GM12878 (cell line): Measurements from ENCODE around the gene AGAP3. TPM values are rescaled to one million over a fixed set of nuclear protein-coding genes. Genes with fewer than 3 reads are reported as not detected.

ENCODE experiments used
- BMI1 ChIP-seq: fragments of 450-650 bp; IDR thresholded peaks from 2 replicates; pipeline ENCODE4 v1.6.1; 2016; ENCODE audit warnings: mild to moderate bottlenecking, moderate library complexity, borderline replicate concordance
- BRCA1 ChIP-seq: IDR thresholded peaks from 2 replicates; pipeline ENCODE4 v1.6.1; 2011; ENCODE audit warnings: low read depth, low read length, improper control_type of control experiment
- CBFB ChIP-seq: IDR thresholded peaks from 2 replicates; pipeline ENCODE4 v1.6.1; 2016; ENCODE audit warnings: antibody characterized with exemption, low read depth
- CBX3 ChIP-seq: fragments of 200-600 bp; sonication (generic); IDR thresholded peaks from 2 replicates; pipeline ENCODE4 v1.6.1; 2016; ENCODE audit warnings: low read depth, borderline replicate concordance
- FOS ChIP-seq: IDR thresholded peaks from 3 replicates; pipeline ENCODE4 v1.6.1; 2011; ENCODE audit warnings: borderline replicate concordance; ENCODE audit not compliant: insufficient read length; ENCODE audit errors: extremely low read depth
- FOXK2 ChIP-seq: fragments of 450-650 bp; IDR thresholded peaks from 2 replicates; pipeline ENCODE4 v1.6.1; 2017; ENCODE audit warnings: mild to moderate bottlenecking, moderate library complexity
- GABPA ChIP-seq: IDR thresholded peaks from 2 replicates; pipeline ENCODE4 v1.6.1; 2014; ENCODE audit warnings: antibody characterized with exemption, low read depth, mild to moderate bottlenecking, inconsistent platforms
- MEF2A ChIP-seq: IDR thresholded peaks from 2 replicates; pipeline ENCODE4 v1.6.1; 2011; ENCODE audit warnings: low read depth, mild to moderate bottlenecking, low read length, moderate library complexity; ENCODE audit not compliant: insufficient read depth
- NRF1 ChIP-seq: conservative IDR thresholded peaks from 2 replicates; pipeline ENCODE4 v1.6.1; 2011; ENCODE audit warnings: mild to moderate bottlenecking, low read depth, low read length, improper control_type of control experiment
- PML ChIP-seq: IDR thresholded peaks from 2 replicates; pipeline ENCODE4 v1.6.1; 2012; ENCODE audit warnings: low read length, inconsistent platforms
- RAD51 ChIP-seq: fragments of 450-650 bp; IDR thresholded peaks from 2 replicates; pipeline ENCODE4 v1.6.1; 2016; ENCODE audit warnings: moderate library complexity, mild to moderate bottlenecking, inconsistent platforms
- RBBP5 ChIP-seq: fragments of 200-600 bp; sonication (generic); conservative IDR thresholded peaks from 2 replicates; pipeline ENCODE4 v1.6.1; 2016
- RFX5 ChIP-seq: IDR thresholded peaks from 2 replicates; pipeline ENCODE4 v1.6.1; 2011; ENCODE audit warnings: low read depth, low read length, improper control_type of control experiment
- SMAD5 ChIP-seq: IDR thresholded peaks from 2 replicates; pipeline ENCODE4 v1.6.1; 2016; ENCODE audit warnings: antibody characterized with exemption, low read depth
- SREBF1 ChIP-seq: IDR thresholded peaks from 2 replicates; pipeline ENCODE4 v1.6.1; 2012; ENCODE audit warnings: mild to moderate bottlenecking, low read length
- TAF1 ChIP-seq: IDR thresholded peaks from 2 replicates; pipeline ENCODE4 v1.6.1; 2011; ENCODE audit warnings: mild to moderate bottlenecking, low read depth, low read length, borderline replicate concordance
- TBL1XR1 ChIP-seq: IDR thresholded peaks from 2 replicates; pipeline ENCODE4 v1.6.1; 2012; ENCODE audit warnings: low read depth, low read length, improper control_type of control experiment
- TCF7 ChIP-seq: IDR thresholded peaks from 2 replicates; pipeline ENCODE4 v1.6.1; 2014; ENCODE audit warnings: antibody characterized with exemption, borderline replicate concordance
- WRNIP1 ChIP-seq: IDR thresholded peaks from 2 replicates; pipeline ENCODE4 v1.6.1; 2011; ENCODE audit warnings: low read depth, low read length, improper control_type of control experiment, borderline replicate concordance
- ZNF207 ChIP-seq: fragments of 450-650 bp; IDR thresholded peaks from 2 replicates; pipeline ENCODE4 v1.6.1; 2014; ENCODE audit warnings: antibody characterized with exemption, mild to moderate bottlenecking, borderline replicate concordance
- ZNF274 ChIP-seq: IDR thresholded peaks from one replicate; pipeline ENCODE4 v1.8.0; 2011; ENCODE audit not compliant: insufficient read length, insufficient read depth
- ZNF384 ChIP-seq: IDR thresholded peaks from 2 replicates; pipeline ENCODE4 v1.6.1; 2012; ENCODE audit warnings: low read depth, mild to moderate bottlenecking, low read length, improper control_type of control experiment, borderline replicate concordance
- ZNF622 ChIP-seq: fragments of 450-650 bp; IDR thresholded peaks from 2 replicates; pipeline ENCODE4 v1.6.1; 2017; ENCODE audit warnings: mild to moderate bottlenecking, inconsistent platforms
- ZZZ3 ChIP-seq: IDR thresholded peaks from 2 replicates; pipeline ENCODE4 v1.6.1; 2011; ENCODE audit warnings: low read depth; ENCODE audit not compliant: control insufficient read depth, insufficient read length
- polyA plus RNA-seq, 11 experiments: library from polyadenylated mRNA; depleted of rRNA in 4 of 11; unstranded in 6 of 11; stranded (reverse) in 5 of 11; fragments of >200 nt; fragmentation: Nextera tagmentation in 4 of 11; fragmentation: Illumina TruSeq in 1 of 11; extraction: Ambion mirVana in 4 of 11; extraction: Trizol in 1 of 11; gene quantifications; 1 replicate in 1 of 11; 2 replicates in 10 of 11; pipeline versions ENCODE4 v1.2.1 to v1.2.3, GENCODE V29; 2011 to 2016; ENCODE audit warnings: inconsistent platforms in 2 of 11, missing spikeins in 2 of 11, low read depth in 1 of 11
- total RNA-seq, 4 experiments: library from RNA; depleted of rRNA in 3 of 4; stranded (reverse); fragments of >200 nt in 3 of 4; fragmentation: Illumina TruSeq in 1 of 4; extraction: Trizol in 1 of 4; gene quantifications; 2 replicates each; pipeline versions ENCODE4 v1.2.1 to v1.2.3, GENCODE V29; 2013 to 2021
- TF ChIP-seq, protein P1 (sequence below): IDR thresholded peaks from 2 replicates; pipeline ENCODE4 v1.6.1; 2012; ENCODE audit warnings: low read depth, low read length, improper control_type of control experiment
- TF ChIP-seq, protein P2 (sequence below): fragments of 450-650 bp; formaldehyde crosslinking; IDR thresholded peaks from 2 replicates; pipeline ENCODE4 v1.4.0; 2022; ENCODE audit warnings: mild to moderate bottlenecking, moderate library complexity
- TF ChIP-seq, protein P3 (sequence below): IDR thresholded peaks from 2 replicates; pipeline ENCODE4 v1.6.1; 2011; ENCODE audit warnings: mild to moderate bottlenecking, low read depth, low read length, moderate library complexity; ENCODE audit not compliant: insufficient replicate concordance
- TF ChIP-seq, protein P4 (sequence below): fragments of 450-650 bp; IDR thresholded peaks from 2 replicates; pipeline ENCODE4 v1.6.1; 2017; ENCODE audit warnings: borderline replicate concordance

Gene AGAP3
- total and polyA plus RNA-seq, 10 of the 15 experiments (the other 5 are each of a cell fraction or from before 2014, with no cell fraction given): 1.8 to 68.1 (median 15.7) TPM

DNA sequence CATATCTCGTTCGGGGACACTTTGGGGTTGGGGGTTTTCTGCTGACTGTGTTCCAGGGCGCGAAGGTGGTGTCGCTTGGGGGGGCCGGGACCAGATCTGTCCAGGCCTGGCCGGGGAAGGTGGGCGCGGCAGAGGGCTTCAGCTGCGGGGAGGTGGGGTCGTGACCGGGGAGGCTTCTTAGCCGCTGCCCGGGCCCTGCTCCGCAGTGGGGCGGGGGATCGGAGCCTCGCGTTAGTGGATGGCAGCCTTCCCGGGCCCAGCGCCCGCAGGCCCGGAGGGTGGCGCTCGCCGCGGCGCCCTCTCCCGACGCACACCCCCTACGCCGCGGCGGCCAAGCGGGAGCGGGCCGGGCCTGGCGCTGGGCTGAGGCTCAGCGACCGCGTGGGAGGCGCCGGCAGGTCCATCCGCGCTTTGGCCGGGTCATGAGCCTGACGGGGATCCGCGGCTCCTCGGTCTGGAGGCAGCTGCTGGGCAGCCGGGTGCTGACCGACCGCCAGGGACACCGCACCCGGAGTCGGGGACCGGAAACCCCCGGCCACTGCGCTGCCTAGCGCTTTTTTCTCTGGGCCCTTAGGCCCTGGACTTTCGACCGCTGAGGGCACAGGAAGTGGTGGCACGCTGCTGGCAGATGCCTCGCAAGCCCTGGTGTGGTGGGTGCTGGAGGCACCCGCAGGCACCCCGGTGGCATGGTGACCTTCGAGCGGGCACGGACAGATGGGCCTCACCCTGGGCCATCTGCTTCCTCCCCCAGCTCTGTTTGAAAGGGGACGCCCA lies 1.2 kb downstream of the AGAP3 start (continued):
- TF ChIP-seq FOS (no peak), SMAD5 (no peak), GABPA (no peak), ZNF622 (no peak), RFX5 (no peak), FOXK2 (no peak), BRCA1 (no peak), TAF1 (0 out of 2 replicates have a peak, but pooled peaks have one; percentile 25), ZNF207 (no peak), CBX3 (no peak), WRNIP1 (no peak), TCF7 (no peak), ZNF274 (no peak), ZZZ3 (no peak), MEF2A (no peak), TBL1XR1 (no peak), RAD51 (no peak), CBFB (no peak), ZNF384 (no peak), BMI1 (no peak), PML (no peak), RBBP5 (no peak), NRF1 (no peak), SREBF1 (no peak)
- TF ChIP-seq, protein P1, sequence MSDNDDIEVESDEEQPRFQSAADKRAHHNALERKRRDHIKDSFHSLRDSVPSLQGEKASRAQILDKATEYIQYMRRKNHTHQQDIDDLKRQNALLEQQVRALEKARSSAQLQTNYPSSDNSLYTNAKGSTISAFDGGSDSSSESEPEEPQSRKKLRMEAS: no peak
- TF ChIP-seq, protein P2, sequence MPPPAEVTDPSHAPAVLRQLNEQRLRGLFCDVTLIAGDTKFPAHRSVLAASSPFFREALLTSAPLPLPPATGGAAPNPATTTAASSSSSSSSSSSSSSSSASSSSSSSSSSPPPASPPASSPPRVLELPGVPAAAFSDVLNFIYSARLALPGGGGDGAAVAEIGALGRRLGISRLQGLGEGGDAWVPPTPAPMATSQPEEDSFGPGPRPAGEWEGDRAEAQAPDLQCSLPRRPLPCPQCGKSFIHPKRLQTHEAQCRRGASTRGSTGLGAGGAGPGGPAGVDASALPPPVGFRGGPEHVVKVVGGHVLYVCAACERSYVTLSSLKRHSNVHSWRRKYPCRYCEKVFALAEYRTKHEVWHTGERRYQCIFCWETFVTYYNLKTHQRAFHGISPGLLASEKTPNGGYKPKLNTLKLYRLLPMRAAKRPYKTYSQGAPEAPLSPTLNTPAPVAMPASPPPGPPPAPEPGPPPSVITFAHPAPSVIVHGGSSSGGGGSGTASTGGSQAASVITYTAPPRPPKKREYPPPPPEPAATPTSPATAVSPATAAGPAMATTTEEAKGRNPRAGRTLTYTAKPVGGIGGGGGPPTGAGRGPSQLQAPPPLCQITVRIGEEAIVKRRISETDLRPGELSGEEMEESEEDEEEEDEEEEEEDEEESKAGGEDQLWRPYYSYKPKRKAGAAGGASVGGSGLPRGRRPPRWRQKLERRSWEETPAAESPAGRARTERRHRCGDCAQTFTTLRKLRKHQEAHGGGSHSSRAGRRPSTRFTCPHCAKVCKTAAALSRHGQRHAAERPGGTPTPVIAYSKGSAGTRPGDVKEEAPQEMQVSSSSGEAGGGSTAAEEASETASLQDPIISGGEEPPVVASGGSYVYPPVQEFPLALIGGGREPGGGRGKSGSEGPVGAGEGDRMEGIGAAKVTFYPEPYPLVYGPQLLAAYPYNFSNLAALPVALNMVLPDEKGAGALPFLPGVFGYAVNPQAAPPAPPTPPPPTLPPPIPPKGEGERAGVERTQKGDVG: no peak
- TF ChIP-seq, protein P3, sequence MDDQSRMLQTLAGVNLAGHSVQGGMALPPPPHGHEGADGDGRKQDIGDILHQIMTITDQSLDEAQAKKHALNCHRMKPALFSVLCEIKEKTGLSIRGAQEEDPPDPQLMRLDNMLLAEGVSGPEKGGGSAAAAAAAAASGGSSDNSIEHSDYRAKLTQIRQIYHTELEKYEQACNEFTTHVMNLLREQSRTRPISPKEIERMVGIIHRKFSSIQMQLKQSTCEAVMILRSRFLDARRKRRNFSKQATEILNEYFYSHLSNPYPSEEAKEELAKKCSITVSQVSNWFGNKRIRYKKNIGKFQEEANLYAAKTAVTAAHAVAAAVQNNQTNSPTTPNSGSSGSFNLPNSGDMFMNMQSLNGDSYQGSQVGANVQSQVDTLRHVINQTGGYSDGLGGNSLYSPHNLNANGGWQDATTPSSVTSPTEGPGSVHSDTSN: peak; percentile 1
- TF ChIP-seq, protein P4, sequence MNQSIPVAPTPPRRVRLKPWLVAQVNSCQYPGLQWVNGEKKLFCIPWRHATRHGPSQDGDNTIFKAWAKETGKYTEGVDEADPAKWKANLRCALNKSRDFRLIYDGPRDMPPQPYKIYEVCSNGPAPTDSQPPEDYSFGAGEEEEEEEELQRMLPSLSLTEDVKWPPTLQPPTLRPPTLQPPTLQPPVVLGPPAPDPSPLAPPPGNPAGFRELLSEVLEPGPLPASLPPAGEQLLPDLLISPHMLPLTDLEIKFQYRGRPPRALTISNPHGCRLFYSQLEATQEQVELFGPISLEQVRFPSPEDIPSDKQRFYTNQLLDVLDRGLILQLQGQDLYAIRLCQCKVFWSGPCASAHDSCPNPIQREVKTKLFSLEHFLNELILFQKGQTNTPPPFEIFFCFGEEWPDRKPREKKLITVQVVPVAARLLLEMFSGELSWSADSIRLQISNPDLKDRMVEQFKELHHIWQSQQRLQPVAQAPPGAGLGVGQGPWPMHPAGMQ: no peak
